A549 (cell line): ENCODE results near the gene SLAMF8. TPM values are rescaled to one million over a fixed set of nuclear protein-coding genes. Genes with fewer than 3 reads are reported as not detected.

Experiments
- ATAC-seq, 2 experiments: fragments of 200-7000 bp in 1 of 2; fragments of >200 bp in 1 of 2; cut with Nextera tagmentation in 1 of 2; cut with Tn5 transposase in 1 of 2; 3 replicates each; pipeline versions ENCODE4 v1.8.0 to v1.9.1; 2018 to 2020; ENCODE audit warnings: mild to moderate bottlenecking in 1 of 2, moderate library complexity in 1 of 2
- CTCF ChIA-PET: fragments of 300-600 bp; sonication (Branson Sonifier 250); formaldehyde crosslinking; extraction: SDS; loops from one replicate; lab custom pipeline; 2021; ENCODE audit warnings: antibody characterized with exemption, inconsistent platforms; lab: Yijun Ruan, JAX
- POLR2A ChIA-PET: fragments of 350-600 bp; formaldehyde crosslinking; extraction: SDS; loops from one replicate; lab custom pipeline; 2021; ENCODE audit warnings: antibody characterized with exemption, inconsistent platforms; lab: Yijun Ruan, JAX
- DNase-seq, 2 experiments: peaks; one replicate each; pipeline versions ENCODE4 v3.0.0 to v3.0.0-alpha.2; 2011 to 2016; ENCODE audit warnings: low read depth in 1 of 2, low spot score in 1 of 2
- FAIRE-seq: peaks from 2 replicates; lab custom pipeline; 2011; peaks lifted over from hg19 to GRCh38; lab: Jason Lieb, UNC
- H3K27ac ChIP-seq, 2 experiments: fragments of >200 bp; sonication (Bioruptor Twin); formaldehyde crosslinking; 3 replicates each; pipeline ENCODE4 v1.5.1; 2016 to 2017
- H3K4me1 ChIP-seq: fragments of >200 bp; sonication (Bioruptor Twin); formaldehyde crosslinking; 3 replicates; pipeline ENCODE4 v1.6.1; 2016
- H3K4me2 ChIP-seq: fragments of >200 bp; sonication (Bioruptor Twin); formaldehyde crosslinking; 3 replicates; pipeline ENCODE4 v1.6.1; 2016
- H3K4me3 ChIP-seq: fragments of >200 bp; sonication (Bioruptor Twin); formaldehyde crosslinking; 3 replicates; pipeline ENCODE4 v1.5.1; 2016
- H3K9me3 ChIP-seq: fragments of >200 bp; sonication (Bioruptor Twin); formaldehyde crosslinking; 3 replicates; pipeline ENCODE4 v1.6.1; 2016
- BCL3 ChIP-seq: fragments of >200 bp; sonication (Bioruptor Twin); formaldehyde crosslinking; IDR thresholded peaks from 3 replicates; pipeline ENCODE4 v1.6.1; 2016
- EHMT2 ChIP-seq: fragments of 200-600 bp; sonication (generic); IDR thresholded peaks from 2 replicates; pipeline ENCODE4 v1.6.1; 2016; ENCODE audit warnings: antibody characterized with exemption, low read depth, mild to moderate bottlenecking, moderate library complexity
- JUNB ChIP-seq: fragments of >200 bp; sonication (Bioruptor Twin); formaldehyde crosslinking; IDR thresholded peaks from 2 replicates; pipeline ENCODE4 v1.6.1; 2016
- MYC ChIP-seq: IDR thresholded peaks from 2 replicates; pipeline ENCODE4 v1.6.1; 2012; ENCODE audit warnings: mild to moderate bottlenecking, inconsistent platforms, low read length, improper control_type of control experiment, borderline replicate concordance
- POLR2A ChIP-seq: IDR thresholded peaks from 2 replicates; pipeline ENCODE4 v1.6.1; 2012; ENCODE audit warnings: mild to moderate bottlenecking, low read length
- RAD21 ChIP-seq, 2 experiments: fragments of >200 bp in 1 of 2; sonication (Bioruptor Twin) in 1 of 2; formaldehyde crosslinking in 1 of 2; IDR thresholded peaks in 1 of 2; conservative IDR thresholded peaks in 1 of 2; 2 replicates in 1 of 2; 3 replicates in 1 of 2; pipeline ENCODE4 v1.6.1; 2012 to 2018; ENCODE audit warnings: inconsistent platforms in 1 of 2
- RARB ChIP-seq: fragments of 250-450 bp; sonication (Bioruptor Pico); IDR thresholded peaks from 2 replicates; pipeline ENCODE4 v1.8.0; 2021; ENCODE audit warnings: mild to moderate bottlenecking, moderate library complexity
- RFX5 ChIP-seq: fragments of 450-650 bp; IDR thresholded peaks from 2 replicates; pipeline ENCODE4 v1.7.1; 2014; ENCODE audit warnings: antibody characterized with exemption, mild to moderate bottlenecking, moderate library complexity
- TFCP2L1 ChIP-seq: fragments of 250-450 bp; sonication (Bioruptor Pico); IDR thresholded peaks from 2 replicates; pipeline ENCODE4 v1.5.0; 2021; ENCODE audit warnings: mild to moderate bottlenecking
- ZFP36 ChIP-seq: fragments of 450-650 bp; IDR thresholded peaks from 2 replicates; pipeline ENCODE4 v1.6.1; 2014; ENCODE audit warnings: borderline replicate concordance; ENCODE audit not compliant: partially characterized antibody
- WGBS: methylation state at CpG from one replicate; pipeline ENCODE4 v1.1.6; 2017; ENCODE audit errors: missing lambda C conversion rate; 5-methylcytosine and 5-hydroxymethylcytosine counted together
- polyA plus RNA-seq, 4 experiments: library from polyadenylated mRNA; depleted of rRNA in 3 of 4; stranded (reverse); fragments of >200 nt; fragmentation: RNase III in 1 of 4; extraction: RNeasy Plus Mini Kit Qiagen cat#74134 plus additional on column Dnase treatment in 1 of 4; gene quantifications; 2 replicates in 3 of 4; 3 replicates in 1 of 4; pipeline ENCODE4 v1.2.3, GENCODE V29; 2011 to 2017
- TF ChIP-seq, protein P1 (sequence below): fragments of 250-450 bp; sonication (Bioruptor Pico); IDR thresholded peaks from 2 replicates; pipeline ENCODE4 v1.5.0; 2021; ENCODE audit warnings: mild to moderate bottlenecking, moderate library complexity, borderline replicate concordance
- TF ChIP-seq, protein P2 (sequence below): fragments of 150-350 bp; IDR thresholded peaks from 2 replicates; pipeline ENCODE4 v1.6.1; 2014; ENCODE audit warnings: low read depth, mild to moderate bottlenecking, low read length
- TF ChIP-seq, protein P3 (sequence below): fragments of 200-600 bp; sonication (generic); IDR thresholded peaks from 2 replicates; pipeline ENCODE4 v1.6.1; 2016; ENCODE audit warnings: antibody characterized with exemption, mild to moderate bottlenecking, moderate library complexity

SLAMF8 gene
- polyA plus RNA-seq, 2 of the 4 experiments (the other 2 are of a cell fraction), result not detected

GRCh38 chr1:159823406-159823805, 3.3 kb upstream of the SLAMF8 start:
- no peak for FAIRE-seq
- Histone ChIP-seq H3K4me2 (no peak overlapping the region), H3K9me3 (no peaks in the 10 kb centered on the region), H3K4me3 (no peak overlapping the region), H3K4me1 (no peaks in the 10 kb centered on the region), H3K27ac (no peak overlapping the region)
- no peak for DNase-seq
- CTCF ChIA-PET, result interaction anchor here (0.6 to 1.5 kb wide), 2 partner anchors 68 to 210 kb away, joined by 3 to 5 read pairs; no protein-coding TSS in a partner anchor
- POLR2A ChIA-PET, result no interaction called here
- TF ChIP-seq JUNB, result no peak
- no peak for TF ChIP-seq TFCP2L1 (CRISPR knock-in tag)
- no peak for TF ChIP-seq RAD21 (conservative IDR thresholded peaks at IDR 0.05 in 1 of 2, IDR thresholded peaks at IDR 0.05 in 1 of 2)
- TF ChIP-seq, protein P1, sequence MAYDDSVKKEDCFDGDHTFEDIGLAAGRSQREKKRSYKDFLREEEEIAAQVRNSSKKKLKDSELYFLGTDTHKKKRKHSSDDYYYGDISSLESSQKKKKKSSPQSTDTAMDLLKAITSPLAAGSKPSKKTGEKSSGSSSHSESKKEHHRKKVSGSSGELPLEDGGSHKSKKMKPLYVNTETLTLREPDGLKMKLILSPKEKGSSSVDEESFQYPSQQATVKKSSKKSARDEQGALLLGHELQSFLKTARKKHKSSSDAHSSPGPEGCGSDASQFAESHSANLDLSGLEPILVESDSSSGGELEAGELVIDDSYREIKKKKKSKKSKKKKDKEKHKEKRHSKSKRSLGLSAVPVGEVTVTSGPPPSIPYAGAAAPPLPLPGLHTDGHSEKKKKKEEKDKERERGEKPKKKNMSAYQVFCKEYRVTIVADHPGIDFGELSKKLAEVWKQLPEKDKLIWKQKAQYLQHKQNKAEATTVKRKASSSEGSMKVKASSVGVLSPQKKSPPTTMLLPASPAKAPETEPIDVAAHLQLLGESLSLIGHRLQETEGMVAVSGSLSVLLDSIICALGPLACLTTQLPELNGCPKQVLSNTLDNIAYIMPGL (CRISPR knock-in tag), result no peak
- no peak for ATAC-seq
- 47% methylated on average over 5 of the region's 7 CpGs for WGBS

GRCh38 chr1:159825564-159825963, 1.1 kb upstream of the SLAMF8 start:
- FAIRE-seq (no peak), ATAC-seq (no peak), DNase-seq (no peak)
- Histone ChIP-seq H3K9me3 (no peaks in the 10 kb centered on the region), H3K4me2 (no peak overlapping the region), H3K27ac (no peak overlapping the region), H3K4me1 (no peaks in the 10 kb centered on the region), H3K4me3 (no peak overlapping the region)
- 51% methylated on average over 3 of the region's 3 CpGs for WGBS
- POLR2A ChIA-PET, result interaction anchor here (0.6 kb wide), 2 partner anchors 14 to 38 kb away, joined by 3 to 4 read pairs; no protein-coding TSS in a partner anchor
- CTCF ChIA-PET, result interaction anchor here (0.8 to 8.9 kb wide), 3 partner anchors 25 to 65 kb away, joined by 3 to 55 read pairs (median 3); no protein-coding TSS in a partner anchor
- TF ChIP-seq RARB (CRISPR knock-in tag) (no peak), BCL3 (no peak), POLR2A (no peak), RFX5 (no peak)
- TF ChIP-seq, protein P2, sequence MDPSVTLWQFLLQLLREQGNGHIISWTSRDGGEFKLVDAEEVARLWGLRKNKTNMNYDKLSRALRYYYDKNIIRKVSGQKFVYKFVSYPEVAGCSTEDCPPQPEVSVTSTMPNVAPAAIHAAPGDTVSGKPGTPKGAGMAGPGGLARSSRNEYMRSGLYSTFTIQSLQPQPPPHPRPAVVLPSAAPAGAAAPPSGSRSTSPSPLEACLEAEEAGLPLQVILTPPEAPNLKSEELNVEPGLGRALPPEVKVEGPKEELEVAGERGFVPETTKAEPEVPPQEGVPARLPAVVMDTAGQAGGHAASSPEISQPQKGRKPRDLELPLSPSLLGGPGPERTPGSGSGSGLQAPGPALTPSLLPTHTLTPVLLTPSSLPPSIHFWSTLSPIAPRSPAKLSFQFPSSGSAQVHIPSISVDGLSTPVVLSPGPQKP, result no peak

DNA sequence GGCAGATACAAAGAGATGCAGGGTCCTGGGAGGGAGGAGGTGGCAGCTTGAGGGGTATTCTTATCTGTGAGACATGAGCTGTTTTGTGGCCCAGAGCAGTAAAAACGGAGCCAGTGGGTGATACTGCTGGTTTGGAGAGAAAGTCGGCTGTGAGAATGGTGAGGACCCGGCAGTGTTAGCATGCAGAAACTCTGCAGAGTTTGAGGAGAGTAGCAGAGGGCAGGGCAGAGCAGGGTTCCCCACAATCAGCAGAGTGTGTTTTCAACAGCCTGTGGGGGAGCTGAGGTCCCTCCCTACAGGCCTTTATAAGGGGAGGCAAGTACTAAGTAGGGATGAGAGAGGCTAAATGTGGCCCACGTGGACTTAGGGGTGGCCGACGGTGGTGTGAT, 423 bp downstream of the SLAMF8 start:
- CTCF ChIA-PET, result interaction anchor here (1.1 to 8.9 kb wide), 4 partner anchors 29 to 66 kb away, joined by 3 to 55 read pairs (median 4); no protein-coding TSS in a partner anchor
- H3K9me3 ChIP-seq, result no peaks in the 10 kb centered on the region
- WGBS, result 65% methylated on average over 6 of the region's 6 CpGs
- FAIRE-seq (no peak), ATAC-seq (no peak), DNase-seq (no peak)
- no peak overlapping the region for H3K4me2 ChIP-seq
- H3K27ac ChIP-seq, result no peak overlapping the region
- POLR2A ChIA-PET, result no interaction called here
- H3K4me1 ChIP-seq, result no peaks in the 10 kb centered on the region
- no peak overlapping the region for H3K4me3 ChIP-seq
- TF ChIP-seq MYC (no peak), ZFP36 (no peak), EHMT2 (no peak)
- TF ChIP-seq, protein P3, sequence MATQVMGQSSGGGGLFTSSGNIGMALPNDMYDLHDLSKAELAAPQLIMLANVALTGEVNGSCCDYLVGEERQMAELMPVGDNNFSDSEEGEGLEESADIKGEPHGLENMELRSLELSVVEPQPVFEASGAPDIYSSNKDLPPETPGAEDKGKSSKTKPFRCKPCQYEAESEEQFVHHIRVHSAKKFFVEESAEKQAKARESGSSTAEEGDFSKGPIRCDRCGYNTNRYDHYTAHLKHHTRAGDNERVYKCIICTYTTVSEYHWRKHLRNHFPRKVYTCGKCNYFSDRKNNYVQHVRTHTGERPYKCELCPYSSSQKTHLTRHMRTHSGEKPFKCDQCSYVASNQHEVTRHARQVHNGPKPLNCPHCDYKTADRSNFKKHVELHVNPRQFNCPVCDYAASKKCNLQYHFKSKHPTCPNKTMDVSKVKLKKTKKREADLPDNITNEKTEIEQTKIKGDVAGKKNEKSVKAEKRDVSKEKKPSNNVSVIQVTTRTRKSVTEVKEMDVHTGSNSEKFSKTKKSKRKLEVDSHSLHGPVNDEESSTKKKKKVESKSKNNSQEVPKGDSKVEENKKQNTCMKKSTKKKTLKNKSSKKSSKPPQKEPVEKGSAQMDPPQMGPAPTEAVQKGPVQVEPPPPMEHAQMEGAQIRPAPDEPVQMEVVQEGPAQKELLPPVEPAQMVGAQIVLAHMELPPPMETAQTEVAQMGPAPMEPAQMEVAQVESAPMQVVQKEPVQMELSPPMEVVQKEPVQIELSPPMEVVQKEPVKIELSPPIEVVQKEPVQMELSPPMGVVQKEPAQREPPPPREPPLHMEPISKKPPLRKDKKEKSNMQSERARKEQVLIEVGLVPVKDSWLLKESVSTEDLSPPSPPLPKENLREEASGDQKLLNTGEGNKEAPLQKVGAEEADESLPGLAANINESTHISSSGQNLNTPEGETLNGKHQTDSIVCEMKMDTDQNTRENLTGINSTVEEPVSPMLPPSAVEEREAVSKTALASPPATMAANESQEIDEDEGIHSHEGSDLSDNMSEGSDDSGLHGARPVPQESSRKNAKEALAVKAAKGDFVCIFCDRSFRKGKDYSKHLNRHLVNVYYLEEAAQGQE, result no peak
- TF ChIP-seq, all 56 proteins: peak for 0
